NCI-H187 (cell line): ENCODE data around the gene CSTPP1.

Experiments used
- DNase-seq, 2 experiments: peaks; one replicate each; lab custom pipeline; 2025; lab: John Stamatoyannopoulos, UW

The CSTPP1 gene

DNA sequence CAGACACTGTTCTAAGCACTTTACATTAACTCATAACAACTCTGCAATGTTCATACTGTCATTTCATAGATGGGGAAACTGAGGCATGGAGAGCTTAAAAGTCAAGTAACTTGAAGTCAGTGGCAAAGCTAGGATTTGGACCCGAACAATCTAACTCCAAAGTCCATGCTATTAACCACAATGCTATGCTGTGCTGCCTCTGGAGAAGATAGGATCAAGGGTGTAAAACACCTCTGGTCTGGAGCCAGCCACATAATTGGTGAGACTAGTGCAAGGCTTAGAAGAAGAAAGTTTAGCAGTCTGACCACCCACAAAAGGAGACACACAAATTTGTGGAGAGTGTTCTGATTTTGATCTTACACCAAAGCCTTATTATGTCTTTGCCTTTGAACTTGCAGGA is 196.4 kb downstream of the CSTPP1 start:
- no peak for DNase-seq

DNA sequence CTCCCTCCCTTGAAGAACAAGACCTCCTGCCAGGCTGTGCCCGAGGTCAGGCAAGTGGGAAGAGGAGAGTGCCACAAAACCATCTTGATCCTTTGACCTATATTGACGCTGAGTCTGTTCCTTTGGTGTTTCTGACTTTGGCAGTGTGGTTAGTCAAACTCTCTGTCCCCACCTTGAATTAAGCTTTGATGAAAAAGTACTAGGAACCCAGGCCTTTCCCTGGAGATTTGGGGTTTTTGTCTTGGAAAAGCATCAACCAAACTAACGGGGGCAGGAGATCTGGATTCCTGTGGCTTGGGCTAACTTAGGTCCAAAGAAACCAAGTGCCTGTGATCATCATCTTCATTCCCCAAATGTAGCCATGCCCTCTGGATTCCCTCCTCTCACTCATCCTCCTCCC is 199.8 kb downstream of the CSTPP1 start:
- no peak for DNase-seq

DNA sequence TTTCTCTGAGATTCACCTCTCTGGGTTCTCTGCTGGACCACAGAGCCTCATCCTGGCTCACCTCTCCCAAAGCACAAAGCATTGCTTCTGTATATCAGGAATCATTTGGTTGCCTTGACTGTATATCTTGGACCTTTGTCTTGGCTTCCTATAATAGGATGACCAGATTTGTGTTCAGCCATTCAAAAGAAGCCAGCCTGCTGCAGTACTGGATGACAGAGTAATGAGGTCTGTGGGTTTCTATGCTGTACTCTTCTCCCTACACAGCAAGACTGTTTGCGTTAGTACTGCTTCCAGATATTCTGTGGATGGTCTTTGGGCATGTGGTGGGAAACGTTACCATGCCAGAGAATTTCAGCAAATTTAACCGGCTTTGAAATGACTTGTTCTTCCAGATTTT is 200.4 kb downstream of the CSTPP1 start:
- peak in 1 of 2 experiments; percentile 44 for DNase-seq

DNA sequence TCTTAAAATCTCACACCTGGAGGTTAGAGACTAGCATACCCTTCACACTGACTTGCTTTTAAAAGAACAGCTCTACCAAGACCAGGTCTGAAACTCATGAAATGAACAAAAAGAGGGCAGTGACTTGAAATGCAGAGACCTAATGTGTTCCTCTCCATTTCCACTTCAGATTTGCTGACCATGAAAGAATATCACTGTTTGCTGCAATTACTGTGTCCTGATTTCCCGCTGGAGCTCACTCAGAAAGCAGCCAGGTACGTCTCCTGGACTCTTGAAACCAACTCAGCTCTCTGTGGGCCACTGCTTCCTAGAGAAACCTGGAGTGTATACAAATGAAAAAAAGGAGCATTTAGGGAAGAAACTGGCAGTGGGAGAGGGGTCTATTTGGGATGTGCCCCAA is 200.9 kb downstream of the CSTPP1 start:
- peak; percentile 58 to 59 for DNase-seq

DNA sequence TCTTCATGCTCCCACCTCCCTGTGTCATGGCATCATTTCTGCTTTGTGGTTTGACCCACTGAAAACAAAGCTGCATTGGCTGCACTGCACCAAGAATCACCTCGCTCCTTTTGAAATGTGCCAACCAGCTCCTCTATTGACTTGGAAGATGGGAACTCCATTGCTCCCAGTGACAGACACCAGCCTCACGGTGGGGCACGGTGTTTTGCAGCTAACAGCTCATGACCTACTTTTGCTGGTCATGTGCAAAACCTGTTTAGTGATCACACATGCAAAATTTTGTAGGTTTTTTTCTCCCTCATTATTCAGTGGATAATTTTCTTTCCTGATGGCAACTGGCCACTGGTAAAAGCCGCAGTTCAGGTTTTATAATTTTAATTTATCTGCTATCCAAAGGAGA is 203.3 kb downstream of the CSTPP1 start:
- no peak for DNase-seq

DNA sequence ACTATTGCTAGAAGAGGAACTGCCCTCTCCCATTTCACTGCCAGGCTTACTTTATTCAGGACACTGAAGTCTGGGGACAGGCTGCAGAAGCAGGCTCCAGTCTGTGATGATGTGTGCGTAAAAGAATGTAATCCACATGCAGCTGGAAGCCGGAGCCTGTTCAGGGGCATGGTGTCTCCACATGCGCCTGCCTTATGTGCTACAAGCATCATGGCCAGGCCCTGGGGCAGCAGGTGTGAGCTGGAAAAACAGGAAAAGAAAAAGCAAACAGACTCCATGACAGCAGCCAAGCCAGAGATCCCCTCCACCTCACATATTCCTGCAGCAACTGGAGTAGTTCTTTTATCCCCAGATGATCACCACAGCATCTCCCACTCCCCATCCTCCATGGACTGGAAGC is 206.8 kb downstream of the CSTPP1 start:
- DNase-seq = no peak

DNA sequence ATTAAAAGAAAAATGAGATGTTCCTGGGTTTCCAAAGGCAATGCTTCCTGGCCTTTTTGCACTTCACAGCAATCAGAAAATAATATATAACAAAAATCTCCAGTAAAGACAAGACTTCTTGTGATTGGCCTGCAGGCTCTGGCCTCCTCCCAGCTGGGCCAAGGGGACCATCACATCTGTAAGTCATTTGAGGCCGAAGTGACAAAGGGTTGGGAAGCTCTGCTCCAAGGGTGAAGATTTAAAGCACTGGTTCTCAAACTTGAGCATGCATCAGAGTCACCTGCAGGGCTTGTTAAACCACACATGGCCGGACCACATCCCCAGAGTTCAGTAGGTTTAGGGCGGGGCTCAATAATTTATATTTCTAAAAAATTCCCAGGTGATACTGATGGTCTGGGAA is 208.0 kb downstream of the CSTPP1 start:
- DNase-seq = no peak

DNA sequence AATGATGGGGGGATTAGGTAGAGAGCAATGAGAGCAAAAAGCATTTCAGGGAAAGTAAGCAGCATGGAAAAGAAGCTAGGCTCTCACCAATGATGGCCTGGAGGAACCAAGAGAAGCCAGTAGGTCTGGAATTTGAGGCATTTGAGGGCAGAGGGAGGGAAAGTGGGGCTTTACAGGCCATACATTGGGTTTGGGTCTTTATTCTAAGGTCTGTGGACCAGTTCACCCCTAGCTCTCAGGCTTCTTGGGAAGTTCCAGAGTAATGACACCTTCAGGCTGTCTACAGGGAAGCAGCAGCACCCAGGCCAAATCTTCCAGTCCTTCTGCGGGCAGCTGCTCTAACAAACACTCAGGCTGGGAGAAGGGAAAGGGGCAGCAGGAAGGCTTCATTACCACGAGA is 210.7 kb downstream of the CSTPP1 start:
- no peak for DNase-seq

DNA sequence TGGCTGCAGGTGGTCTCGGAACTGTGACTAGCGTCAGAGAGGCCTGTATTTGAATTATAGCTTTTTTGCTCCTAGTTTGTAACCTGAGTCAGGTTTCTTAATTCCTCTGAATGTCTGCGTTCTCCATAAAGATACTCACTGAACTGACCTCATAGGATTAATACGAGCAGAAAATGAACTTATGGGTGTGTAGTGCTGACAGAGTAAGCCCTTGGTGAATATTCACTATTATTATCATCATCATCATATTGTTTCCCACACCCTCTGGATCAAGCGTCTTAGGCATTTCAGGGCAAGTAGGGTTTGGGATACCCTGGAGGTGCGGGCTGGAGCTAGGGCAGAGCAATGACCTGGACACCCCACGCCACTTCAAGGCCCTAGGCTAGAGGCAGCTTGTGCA is 211.1 kb downstream of the CSTPP1 start:
- DNase-seq = no peak

DNA sequence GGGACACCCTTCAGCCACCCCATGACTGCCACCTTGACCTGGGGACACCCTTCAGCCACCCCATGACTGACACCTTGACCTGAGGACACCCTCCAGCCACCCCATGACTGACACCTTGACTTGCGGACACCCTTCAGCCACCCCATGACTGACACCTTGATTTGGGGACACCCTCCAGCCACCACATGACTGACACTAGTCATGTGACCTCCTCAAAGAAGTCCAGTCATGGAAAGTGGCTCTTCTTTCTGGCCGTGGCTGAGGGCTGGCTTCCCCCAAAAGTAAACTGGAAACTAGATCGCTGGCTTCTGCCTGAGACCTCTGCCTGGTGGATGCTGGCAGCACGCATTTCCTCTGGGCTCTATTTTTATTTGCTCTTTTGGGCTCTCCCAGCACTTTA is 211.7 kb downstream of the CSTPP1 start:
- no peak for DNase-seq

DNA sequence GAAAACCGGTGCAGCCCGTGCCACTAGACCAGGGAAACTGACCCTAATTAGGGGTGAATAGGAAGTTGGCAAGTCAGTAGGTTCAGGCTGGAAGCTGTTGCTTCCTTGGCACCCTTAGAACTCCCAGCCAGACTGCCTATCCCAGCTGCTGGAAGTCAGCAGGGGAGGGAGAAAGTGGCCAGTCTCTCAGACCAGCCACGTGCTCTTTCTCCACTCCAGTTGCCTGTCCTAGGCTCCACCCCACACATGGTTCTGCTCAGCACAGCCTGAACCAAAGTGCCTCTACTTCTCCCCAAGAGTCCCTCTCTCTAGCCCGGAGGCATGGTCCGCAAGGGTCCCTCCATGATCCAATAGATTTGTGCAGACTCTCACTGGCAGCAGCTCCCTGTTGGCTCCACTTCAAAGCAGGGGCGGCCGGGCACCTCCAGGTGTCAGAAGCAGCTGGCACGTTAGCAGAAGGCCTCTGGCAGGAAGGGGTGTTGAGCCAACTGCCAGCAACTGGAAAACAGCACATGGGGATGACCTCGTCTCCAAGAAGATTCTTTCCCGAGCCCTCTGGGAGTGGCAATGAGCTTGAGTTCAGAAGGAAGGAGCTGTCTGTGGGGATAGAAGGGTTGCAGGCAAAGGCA is 212.5 kb downstream of the CSTPP1 start:
- DNase-seq = no peak

DNA sequence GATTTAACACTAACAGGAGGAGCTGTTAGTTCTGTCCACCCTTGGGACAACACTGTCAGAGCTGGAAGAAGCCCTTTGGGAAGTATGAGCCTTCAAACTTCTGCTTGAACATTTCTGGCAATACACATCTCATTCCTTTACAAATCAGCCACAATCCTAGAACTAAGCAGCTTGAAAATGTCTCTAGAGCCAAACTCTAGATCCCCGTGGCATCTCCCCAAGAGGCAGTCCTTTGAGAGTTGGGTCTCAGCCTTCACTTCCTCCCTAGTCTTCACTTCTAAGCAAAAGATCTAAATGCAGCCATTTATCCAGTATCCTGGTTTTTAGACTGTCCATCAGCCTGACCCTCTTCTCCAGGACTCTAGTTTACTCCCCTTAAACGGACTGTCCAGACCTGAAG is 213.2 kb downstream of the CSTPP1 start:
- DNase-seq = no peak

DNA sequence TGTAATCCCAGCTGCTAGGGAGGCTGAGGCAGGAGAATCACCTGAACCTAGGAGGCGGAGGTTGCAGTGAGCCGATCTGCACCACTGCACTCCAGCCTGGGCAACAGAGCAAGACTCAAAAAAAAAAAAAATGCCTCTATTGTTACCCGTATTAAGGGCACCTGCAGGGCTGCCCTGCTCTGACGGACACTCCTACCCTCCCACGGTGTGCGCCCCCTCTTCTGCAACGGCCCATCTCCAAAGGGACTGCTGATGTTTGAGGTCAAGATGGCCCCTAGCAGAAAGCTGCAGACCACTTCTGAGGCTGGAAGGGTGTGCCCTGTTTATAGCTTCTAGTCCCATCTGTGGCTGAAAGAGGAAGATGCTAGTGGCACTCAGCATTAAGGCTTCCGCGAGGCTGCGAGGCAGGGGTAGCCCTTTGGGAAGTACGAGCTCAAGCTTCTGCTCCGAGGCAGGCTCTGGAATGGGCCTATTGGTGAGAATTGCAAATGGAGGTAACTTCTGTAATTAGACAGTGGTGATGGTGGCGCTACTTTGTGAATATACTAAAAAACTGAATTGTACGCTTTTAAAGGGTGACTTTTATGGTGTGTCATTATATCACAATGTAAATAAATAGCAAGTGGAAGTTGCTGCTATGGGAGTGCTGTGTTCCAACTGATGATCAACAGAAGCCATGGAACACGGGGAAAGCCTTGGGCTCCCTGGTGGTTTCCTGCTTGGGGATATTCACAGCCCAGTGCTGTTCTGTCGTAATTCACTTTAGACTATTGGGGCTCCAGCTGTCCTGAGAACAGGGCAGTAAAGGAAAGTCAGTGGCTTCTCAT is 215.8 kb downstream of the CSTPP1 start:
- DNase-seq = no peak

DNA sequence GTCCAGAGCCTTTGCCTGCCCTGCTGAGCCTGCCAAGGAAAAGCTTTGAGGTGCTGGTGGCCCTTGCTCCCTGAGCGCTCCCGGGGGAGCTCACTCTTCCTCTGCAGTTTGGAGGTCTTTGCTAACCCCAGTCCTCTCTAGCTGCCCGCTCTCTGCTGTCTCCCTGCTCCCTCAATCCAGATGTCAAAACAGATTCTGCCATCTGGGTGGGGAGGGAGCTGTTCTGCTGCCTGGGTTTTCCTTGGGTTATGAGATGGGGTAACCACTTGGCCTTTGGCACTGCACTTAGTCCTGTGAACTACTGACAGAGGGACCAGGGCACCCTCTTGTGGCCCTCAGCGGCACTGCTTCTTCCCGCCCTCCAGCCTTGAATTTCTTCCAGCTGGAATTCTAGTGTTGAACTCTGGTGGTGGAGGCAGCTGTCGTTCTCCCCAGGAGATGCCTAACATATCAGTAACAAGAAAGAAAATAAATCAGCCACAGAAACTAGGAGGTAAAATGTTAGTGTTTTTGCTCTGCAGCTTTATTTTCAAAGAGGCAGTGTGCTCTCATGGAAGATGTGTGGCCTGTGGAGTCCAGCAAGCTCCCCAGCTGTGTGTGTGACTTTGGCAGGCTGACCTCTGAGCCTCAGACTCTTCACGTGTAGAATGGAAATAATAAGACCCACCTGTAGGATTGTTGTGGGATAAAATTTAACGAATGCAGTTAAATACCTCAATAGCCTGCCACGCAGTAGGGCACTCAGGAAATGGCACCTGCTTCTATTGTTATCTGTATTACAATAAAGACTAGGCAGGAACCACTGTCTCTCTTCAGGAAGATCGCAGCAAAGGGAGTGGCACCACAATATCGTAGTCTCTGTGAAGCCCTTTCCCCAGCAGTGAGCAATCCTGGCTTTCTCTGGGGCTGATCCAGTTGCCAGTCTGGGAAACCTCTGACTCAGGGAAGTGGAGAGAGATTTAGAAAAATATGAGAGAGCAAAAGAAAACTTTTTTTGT is 216.7 kb downstream of the CSTPP1 start:
- DNase-seq = peak; percentile 70 to 95

DNA sequence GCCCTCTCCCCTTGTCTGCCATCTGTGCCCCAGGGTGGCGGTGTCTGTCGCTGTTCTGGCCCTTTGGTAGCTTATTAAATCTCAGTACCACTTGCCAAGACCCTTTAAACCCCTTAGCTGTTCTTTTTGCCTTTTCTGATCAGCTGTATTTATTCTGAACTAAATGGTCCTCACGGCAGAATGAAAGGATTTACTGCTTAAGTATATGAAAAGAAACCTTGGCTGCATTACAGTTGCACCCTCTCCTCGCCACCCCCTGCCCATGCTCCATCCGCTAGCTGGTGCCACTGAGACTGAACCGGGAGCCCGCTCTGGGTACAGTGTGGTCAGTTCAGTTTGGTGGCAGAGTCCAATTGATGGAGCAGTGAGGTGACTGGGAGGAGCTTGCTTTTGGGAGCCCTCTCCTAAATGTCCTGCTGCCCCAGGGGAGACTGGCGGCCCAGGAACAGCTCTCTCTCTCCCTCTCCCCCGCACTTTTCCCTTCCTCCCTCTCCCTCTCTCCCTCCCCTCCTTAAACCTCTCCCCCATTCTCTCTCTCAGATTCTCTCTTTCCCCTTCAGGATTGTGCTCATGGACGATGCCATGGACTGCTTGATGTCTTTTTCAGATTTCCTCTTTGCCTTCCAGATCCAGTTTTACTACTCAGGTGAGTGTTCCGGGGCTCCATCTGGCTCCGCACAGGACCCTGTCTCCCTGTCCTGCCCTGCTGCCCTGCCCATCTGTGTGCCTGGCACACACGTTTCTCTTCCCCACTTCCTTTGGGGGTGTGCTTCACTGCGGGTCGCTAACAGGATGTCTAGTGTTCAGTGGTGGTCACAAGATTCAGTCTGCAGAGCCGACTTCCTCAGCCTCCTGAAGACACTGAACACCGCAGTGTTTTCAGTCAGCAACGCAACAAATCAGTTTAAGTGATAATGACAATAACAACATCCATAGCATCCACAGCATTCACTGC is 218.3 kb downstream of the CSTPP1 start:
- DNase-seq = no peak

DNA sequence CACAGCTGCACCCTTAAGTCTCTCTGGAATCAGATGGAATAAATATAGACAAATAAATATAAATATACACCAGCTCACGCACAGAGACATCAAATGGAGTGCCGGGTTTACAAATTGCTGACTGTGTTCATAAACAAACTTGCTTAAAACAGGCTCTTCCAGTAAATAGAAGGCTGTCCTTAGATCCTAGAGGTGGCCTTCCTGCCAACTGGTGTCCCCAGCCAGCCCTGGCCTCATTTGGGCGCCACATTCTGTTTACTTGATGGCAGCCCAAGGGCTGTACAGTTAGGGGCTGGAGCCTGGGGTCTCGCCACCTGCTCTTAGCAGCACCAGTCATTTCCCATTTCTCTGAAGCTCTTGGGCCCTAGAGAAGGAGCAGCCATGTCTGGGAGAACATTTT is 219.3 kb downstream of the CSTPP1 start:
- no peak for DNase-seq

DNA sequence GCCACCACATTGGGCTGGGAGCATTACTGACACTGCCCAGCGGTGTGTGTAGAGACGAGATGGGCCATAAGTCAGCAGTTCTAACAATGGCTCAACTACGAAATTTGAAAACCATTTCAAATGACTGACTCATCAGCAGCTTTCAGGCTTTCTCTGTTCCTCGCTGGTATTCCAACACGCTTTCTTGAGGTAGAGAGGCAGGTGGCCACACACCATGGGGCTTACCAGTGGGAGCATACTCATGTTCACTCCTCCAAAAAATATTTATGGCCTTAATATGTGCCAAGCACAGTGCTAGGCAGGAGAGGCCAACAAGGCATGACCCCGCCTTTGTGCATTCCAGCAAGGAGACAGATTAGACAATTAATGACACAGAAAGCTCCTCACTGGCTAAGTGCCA is 219.8 kb downstream of the CSTPP1 start:
- DNase-seq = no peak

DNA sequence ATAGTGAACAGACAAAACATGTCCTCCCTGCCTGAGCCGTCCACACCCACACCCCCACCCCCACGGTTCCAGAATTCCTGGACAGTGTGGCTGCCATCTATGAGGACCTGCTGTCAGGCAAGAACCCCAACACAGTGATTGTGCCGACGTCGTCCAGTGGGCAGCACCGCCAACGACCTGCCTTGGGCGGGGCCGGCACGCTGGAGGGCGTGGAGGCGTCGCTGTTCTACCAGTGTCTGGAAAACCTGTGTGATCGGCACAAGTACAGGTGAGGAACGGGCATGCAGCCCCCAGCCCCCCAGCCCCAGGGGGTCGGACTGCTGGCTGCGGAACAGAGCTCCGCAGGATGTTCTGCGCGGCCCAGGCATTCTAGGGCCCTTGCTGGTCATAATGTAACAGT is 220.4 kb downstream of the CSTPP1 start:
- no peak for DNase-seq

DNA sequence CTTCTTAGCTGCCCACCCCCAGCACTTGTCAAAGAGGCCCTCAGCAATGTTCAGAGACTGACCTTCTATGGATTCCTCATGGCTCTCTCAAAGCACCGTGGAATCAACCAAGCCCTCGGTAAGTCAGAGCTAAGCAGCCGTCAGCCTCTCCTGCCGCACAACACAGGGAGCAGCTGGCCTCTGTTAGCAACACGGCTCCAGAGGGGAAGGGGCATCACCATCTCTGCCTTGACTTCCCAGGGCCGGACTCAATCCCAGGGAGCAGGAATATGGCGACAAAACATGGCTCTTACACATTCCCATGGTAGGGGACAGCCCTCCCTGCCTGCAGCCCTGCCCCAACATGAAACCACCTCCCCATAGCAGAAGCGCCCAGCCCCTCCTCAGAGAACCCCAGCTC is 221.2 kb downstream of the CSTPP1 start:
- no peak for DNase-seq

DNA sequence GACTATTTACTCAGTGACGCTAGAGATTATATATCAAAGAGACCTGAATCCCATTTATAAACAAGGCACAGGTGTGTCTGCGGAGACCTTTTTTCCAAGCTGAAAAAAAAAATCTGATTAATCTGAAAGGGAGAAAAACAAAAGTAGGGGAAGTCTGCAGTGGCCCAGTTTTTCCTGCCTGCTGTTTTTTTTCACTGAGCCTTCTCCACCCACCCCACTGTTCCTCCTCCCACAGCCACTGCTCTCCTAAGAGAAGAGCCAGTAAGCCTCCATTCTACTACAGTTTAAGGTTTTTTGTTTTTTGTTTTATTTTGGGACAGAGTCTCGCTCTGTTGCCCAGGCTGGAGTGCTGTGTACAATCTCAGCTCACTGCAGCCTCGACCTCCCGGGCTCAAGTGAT is 221.7 kb downstream of the CSTPP1 start:
- DNase-seq = no peak

DNA sequence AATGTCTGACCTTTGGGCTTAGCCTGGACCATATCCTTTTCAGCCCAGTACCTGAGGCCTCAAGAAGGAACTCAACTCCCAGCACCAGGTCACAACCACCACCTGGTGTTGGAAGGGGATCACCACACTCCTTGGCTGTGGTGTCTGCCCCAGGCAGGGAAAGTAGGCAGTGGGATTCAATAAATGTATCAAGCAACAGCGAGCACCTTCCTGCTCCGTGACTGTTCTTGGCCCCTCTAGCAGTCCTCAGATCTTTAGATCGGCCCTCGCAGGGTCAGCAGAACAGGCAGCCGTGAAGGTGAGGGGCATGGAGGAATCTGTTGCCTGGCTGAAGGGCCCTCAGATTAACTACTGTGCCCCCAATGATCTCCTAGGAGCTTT is 224.2 kb downstream of the CSTPP1 start:
- DNase-seq = no peak
